PFSK-1 (cell line): Measurements from ENCODE around the gene KCNA2.

ENCODE experiments used
- FOXP2 ChIP-seq: optimal IDR thresholded peaks from 2 replicates; pipeline ENCODE3; 2011; ENCODE audit warnings: borderline replicate concordance, control low read depth, inconsistent platforms; ENCODE audit not compliant: insufficient read depth; ENCODE audit errors: extremely low read length, extremely low read depth
- POLR2AphosphoS5 ChIP-seq: IDR thresholded peaks from 2 replicates; pipeline ENCODE4 v1.6.1; 2012; ENCODE audit warnings: low read depth, mild to moderate bottlenecking, control low read depth, low read length, moderate library complexity
- SIN3A ChIP-seq: IDR thresholded peaks from 2 replicates; pipeline ENCODE4 v1.6.1; 2012; ENCODE audit warnings: mild to moderate bottlenecking, low read length, moderate library complexity, borderline replicate concordance; ENCODE audit not compliant: insufficient read depth
- TAF1 ChIP-seq: IDR thresholded peaks from 2 replicates; pipeline ENCODE4 v1.6.1; 2012; ENCODE audit warnings: low read length, control low read depth, borderline replicate concordance; ENCODE audit not compliant: insufficient read depth
- TF ChIP-seq, protein P1 (sequence below), 2 experiments: IDR thresholded peaks; 2 replicates each; pipeline versions ENCODE4 v1.6.1 to v1.8.0; 2011 to 2012; ENCODE audit warnings: low read depth in 2 of 2, low read length in 2 of 2, control low read depth in 1 of 2, inconsistent platforms in 1 of 2, mild to moderate bottlenecking in 1 of 2, moderate library complexity in 1 of 2; ENCODE audit not compliant: insufficient read depth in 1 of 2

Gene KCNA2

GRCh38 chr1:110634086-110634454 is 27.9 kb upstream of the KCNA2 start:
- TF ChIP-seq SIN3A (no peak), FOXP2 (no peak), POLR2AphosphoS5 (no peak)
- TF ChIP-seq, protein P1, sequence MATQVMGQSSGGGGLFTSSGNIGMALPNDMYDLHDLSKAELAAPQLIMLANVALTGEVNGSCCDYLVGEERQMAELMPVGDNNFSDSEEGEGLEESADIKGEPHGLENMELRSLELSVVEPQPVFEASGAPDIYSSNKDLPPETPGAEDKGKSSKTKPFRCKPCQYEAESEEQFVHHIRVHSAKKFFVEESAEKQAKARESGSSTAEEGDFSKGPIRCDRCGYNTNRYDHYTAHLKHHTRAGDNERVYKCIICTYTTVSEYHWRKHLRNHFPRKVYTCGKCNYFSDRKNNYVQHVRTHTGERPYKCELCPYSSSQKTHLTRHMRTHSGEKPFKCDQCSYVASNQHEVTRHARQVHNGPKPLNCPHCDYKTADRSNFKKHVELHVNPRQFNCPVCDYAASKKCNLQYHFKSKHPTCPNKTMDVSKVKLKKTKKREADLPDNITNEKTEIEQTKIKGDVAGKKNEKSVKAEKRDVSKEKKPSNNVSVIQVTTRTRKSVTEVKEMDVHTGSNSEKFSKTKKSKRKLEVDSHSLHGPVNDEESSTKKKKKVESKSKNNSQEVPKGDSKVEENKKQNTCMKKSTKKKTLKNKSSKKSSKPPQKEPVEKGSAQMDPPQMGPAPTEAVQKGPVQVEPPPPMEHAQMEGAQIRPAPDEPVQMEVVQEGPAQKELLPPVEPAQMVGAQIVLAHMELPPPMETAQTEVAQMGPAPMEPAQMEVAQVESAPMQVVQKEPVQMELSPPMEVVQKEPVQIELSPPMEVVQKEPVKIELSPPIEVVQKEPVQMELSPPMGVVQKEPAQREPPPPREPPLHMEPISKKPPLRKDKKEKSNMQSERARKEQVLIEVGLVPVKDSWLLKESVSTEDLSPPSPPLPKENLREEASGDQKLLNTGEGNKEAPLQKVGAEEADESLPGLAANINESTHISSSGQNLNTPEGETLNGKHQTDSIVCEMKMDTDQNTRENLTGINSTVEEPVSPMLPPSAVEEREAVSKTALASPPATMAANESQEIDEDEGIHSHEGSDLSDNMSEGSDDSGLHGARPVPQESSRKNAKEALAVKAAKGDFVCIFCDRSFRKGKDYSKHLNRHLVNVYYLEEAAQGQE (IDR thresholded peaks at IDR 0.05; ENCODE audit: insufficient read depth in 1 of 2, low read depth in 2 of 2, low read length in 2 of 2) = no peak

DNA sequence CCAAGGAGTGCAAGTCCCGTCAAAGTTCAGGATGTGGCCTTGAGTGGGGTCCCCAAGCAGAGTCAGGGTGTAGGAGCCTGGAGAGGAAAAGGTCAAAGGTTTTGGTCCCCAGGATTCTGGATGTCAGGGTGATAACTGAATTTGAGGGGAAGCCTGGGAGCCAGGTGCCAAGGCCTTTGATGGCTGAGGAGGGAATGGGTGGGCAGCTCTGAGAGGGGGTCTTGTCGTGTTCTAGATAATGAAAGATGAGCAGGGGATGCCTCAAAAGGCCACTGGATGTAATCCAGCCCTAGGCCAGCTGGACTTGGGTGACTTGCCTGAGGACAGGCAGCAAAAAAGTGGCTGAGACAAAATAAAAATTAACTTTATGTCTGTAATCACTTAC is 27.5 kb upstream of the KCNA2 start:
- TF ChIP-seq SIN3A (no peak), TAF1 (no peak), POLR2AphosphoS5 (no peak), FOXP2 (no peak)
- TF ChIP-seq, protein P1 (IDR thresholded peaks at IDR 0.05; ENCODE audit: insufficient read depth in 1 of 2, low read depth in 2 of 2, low read length in 2 of 2) = no peak

- TF ChIP-seq FOXP2 = no peak
- TF ChIP-seq TAF1 = no peak
- no peak for TF ChIP-seq POLR2AphosphoS5
- TF ChIP-seq, protein P1 (IDR thresholded peaks at IDR 0.05; ENCODE audit: insufficient read depth in 1 of 2, low read depth in 2 of 2, low read length in 2 of 2) = no peak
- TF ChIP-seq SIN3A = no peak
Observed at GRCh38 chr1:110631836-110632620, 25.9 kb upstream of the KCNA2 start.

DNA sequence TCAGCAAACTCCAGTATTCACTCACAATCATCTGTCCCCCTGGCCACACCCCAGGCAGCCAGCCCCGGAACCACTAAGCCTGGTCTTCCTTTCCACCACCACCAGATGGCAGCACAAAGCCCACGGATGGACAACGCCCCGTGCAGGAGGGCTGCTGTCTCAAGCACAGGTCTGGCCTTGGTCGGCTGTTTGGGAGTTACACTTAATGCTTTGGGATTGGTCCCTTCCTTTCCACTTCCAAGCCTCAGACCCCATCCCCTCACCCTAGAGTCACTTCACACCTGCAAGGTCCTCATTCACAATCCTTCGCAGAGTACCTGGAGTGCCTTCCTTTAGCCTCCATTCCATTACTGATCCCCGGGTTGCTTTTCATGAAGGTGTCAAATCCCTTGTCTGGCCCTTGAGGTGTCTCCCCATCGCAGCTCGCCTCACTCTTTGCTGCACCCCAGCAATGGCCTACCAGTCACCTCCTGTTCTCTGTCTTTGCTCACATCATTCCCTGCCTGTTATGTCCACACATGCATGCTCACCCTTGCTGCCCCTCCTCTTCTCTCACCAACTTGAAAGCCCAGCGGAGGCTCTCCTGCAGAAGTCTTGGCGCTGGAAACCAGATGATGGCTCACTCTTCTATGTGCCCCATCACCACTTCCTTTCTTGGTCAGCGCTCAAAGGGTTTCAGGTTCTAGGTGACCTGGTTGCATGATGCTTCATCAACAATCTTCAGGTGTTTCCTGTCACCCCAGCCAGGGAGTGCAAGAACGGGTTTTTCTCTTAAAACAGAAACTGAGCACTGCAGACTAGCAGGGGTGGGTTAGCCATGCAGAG is 24.9 kb upstream of the KCNA2 start:
- TF ChIP-seq, protein P1 (IDR thresholded peaks at IDR 0.05; ENCODE audit: insufficient read depth in 1 of 2, low read depth in 2 of 2, low read length in 2 of 2) = no peak
- TF ChIP-seq TAF1 (no peak), SIN3A (no peak), FOXP2 (no peak), POLR2AphosphoS5 (no peak)
